ENCODE results near the gene ZNF638. TPM values are rescaled to one million over a fixed set of nuclear protein-coding genes. Genes with fewer than 3 reads are reported as not detected.
"Not testable (repeated sequence)": the region's sequence is repeated elsewhere in the genome, so short reads cannot be mapped to it uniquely, and the experiment has no call there.

Gene ZNF638
- total RNA-seq, 4 donors from 2014 or later: 202 to 286 (median 252) TPM

- Histone ChIP-seq H3K27me3 (no peaks in the 10 kb centered on the region), H3K27ac (no peak overlapping the region), H3K4me3 (no peak overlapping the region), H3K36me3 (peaks cover 0 to under 1% (median 0%) of the 10 kb centered on the region in 3 donors), H3K9me3 (peaks cover 0 to 8% (median 0%) of the 10 kb centered on the region in 4 donors), H3K4me1 (peaks cover 0 to 6% (median 2%) of the 10 kb centered on the region in 4 donors)
- DNase-seq (ENCODE audit: low spot score in 2 of 2): no peak
- 89 to 93% methylated on average over 3 of the region's 3 CpGs for WGBS, 2 donors
- TF ChIP-seq POLR2A (IDR thresholded peaks at IDR 0.05) (no peak), EP300 (IDR thresholded peaks at IDR 0.05) (no peak), CTCF (IDR thresholded peaks at IDR 0.05) (no peak)
Observed at GRCh38 chr2:71326968-71327367, 4.6 kb upstream of the ZNF638 start.

GRCh38 chr2:71327916-71328315 lies 3.7 kb upstream of the ZNF638 start:
- WGBS, 2 donors: 61 to 65% methylated on average over 4 of the region's 4 CpGs
- no peak for DNase-seq (ENCODE audit: low spot score in 2 of 2)
- Histone ChIP-seq H3K4me3 (no peak overlapping the region), H3K4me1 (peaks cover 0 to 8% (median 3%) of the 10 kb centered on the region in 4 donors), H3K27ac (no peak overlapping the region), H3K9me3 (peaks cover 0 to 6% (median 0%) of the 10 kb centered on the region in 4 donors), H3K27me3 (no peaks in the 10 kb centered on the region), H3K36me3 (no peaks in the 10 kb centered on the region)
- no peak for TF ChIP-seq EP300 (IDR thresholded peaks at IDR 0.05)
- no peak for TF ChIP-seq POLR2A (IDR thresholded peaks at IDR 0.05)
- TF ChIP-seq CTCF (IDR thresholded peaks at IDR 0.05): no peak

GRCh38 chr2:71330155-71330554 lies 1.4 kb upstream of the ZNF638 start:
- no peak overlapping the region for H3K27ac ChIP-seq
- no peak for DNase-seq (ENCODE audit: low spot score in 2 of 2)
- no peak overlapping the region for H3K4me3 ChIP-seq
- TF ChIP-seq POLR2A (IDR thresholded peaks at IDR 0.05) (no peak), EP300 (IDR thresholded peaks at IDR 0.05) (no peak), CTCF (IDR thresholded peaks at IDR 0.05) (no peak)
- no peaks in the 10 kb centered on the region for H3K36me3 ChIP-seq
- H3K9me3 ChIP-seq: peaks cover 0 to 6% (median 0%) of the 10 kb centered on the region in 4 donors
- H3K4me1 ChIP-seq: peaks cover 0 to 31% (median 15%) of the 10 kb centered on the region in 4 donors
- H3K27me3 ChIP-seq: no peaks in the 10 kb centered on the region

GRCh38 chr2:71330585-71331330 lies 824 bp upstream of the ZNF638 start:
- peaks cover 0 to 6% (median 0%) of the 10 kb centered on the region in 4 donors for H3K9me3 ChIP-seq
- H3K4me1 ChIP-seq: peaks cover 0 to 35% (median 15%) of the 10 kb centered on the region in 4 donors
- no peaks in the 10 kb centered on the region for H3K36me3 ChIP-seq
- no peak for TF ChIP-seq CTCF (IDR thresholded peaks at IDR 0.05)
- TF ChIP-seq POLR2A (IDR thresholded peaks at IDR 0.05): no peak
- no peak for TF ChIP-seq EP300 (IDR thresholded peaks at IDR 0.05)
- no peak for DNase-seq (ENCODE audit: low spot score in 2 of 2)
- 58 to 59% methylated on average over 14 of the region's 14 CpGs for WGBS, 2 donors
- H3K27ac ChIP-seq: peak overlapping the region in 2 of 4 donors; percentile 77 to 93
- peak overlapping the region; percentile 60 to 92 (median 72) for H3K4me3 ChIP-seq
- no peaks in the 10 kb centered on the region for H3K27me3 ChIP-seq

- not testable (repeated sequence) for H3K36me3 ChIP-seq; DNase-seq (ENCODE audit: low spot score in 2 of 2); H3K9me3 ChIP-seq; H3K27me3 ChIP-seq
- Histone ChIP-seq H3K4me3 (peak overlapping the region; percentile 60 to 92 (median 72)), H3K4me1 (peaks cover 0 to 40% (median 17%) of the 10 kb centered on the region in 4 donors), H3K27ac (peak overlapping the region in 2 of 4 donors; percentile 77 to 93)
- WGBS, 2 donors: 4 to 6% methylated on average over 9 of the region's 9 CpGs
Observed at GRCh38 chr2:71331331-71331580, 326 bp upstream of the ZNF638 start.
